ENCODE results near the gene CHMP6. TPM values are rescaled to one million over a fixed set of nuclear protein-coding genes. Genes with fewer than 3 reads are reported as not detected.

Gene CHMP6
- 7.3 and 15.9 TPM in 2 replicates for total RNA-seq

DNA sequence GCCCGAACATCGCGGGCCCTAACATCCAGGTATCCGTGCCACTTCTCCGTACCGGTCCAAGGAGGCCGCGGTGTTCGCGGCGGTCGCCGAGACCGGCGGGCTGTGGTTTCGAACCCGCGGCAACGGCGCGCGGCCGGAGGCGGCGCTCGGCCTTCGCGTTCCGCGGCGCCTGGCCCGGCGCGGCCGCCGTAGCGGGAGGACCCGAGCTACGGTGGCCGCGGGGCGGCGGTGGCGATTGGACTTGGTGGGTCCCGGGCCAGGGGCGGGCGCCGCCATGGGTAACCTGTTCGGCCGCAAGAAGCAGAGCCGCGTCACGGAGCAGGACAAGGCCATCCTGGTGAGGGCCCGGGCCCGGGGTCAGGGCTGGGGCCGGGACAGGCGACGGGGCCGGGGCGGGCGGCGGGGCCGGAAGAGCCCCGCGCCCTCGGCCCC lies at the start of gene CHMP6:
Gene CHMP6, plus strand, starts transcription at position 197 of the 432 bp plus-strand sequence. Its CDS starts 78 bp downstream, at position 275.

DNA sequence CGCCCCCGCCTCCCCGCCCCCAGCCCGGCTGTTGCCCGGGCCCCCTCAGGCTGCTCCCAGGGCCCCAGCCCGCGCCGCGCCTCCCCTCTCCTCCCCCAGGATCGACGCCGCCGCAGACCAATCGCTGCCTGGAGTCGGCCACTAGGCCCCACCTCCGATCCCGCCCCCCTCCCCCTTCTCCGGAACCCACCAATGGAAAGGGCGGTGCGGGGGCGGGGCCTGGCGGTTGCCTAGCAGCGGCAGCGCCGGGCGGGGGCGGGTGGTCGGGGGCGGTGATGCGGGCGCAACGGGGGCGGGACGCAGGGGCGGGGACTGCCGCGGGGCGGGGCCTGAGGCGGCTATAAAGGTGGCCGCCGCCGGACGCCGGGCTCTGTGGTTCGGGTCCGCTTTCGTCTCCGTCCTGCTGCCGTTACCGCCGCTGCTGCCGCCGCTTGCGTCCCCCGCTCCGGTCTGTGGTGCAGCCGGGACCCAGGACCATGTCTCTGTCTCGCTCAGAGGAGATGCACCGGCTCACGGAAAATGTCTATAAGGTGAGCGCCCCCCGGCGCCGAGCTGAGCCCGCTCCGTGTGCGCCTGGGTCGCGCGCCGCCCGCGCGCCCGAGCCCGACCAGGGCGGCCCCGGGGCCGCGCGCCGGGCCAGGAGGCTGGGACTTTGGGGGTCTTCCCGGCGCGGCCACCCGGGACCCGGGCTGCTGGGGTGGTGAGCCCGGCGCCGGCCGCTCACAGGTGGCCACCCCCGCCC lies 43.3 kb downstream of the CHMP6 start, which contains the start of gene BAIAP2:
Gene BAIAP2, plus strand, starts transcription at position 373 of the 742 bp plus-strand sequence. Its CDS starts 104 bp downstream, at position 477.

Other genes starting within 250 kb of the CHMP6 start
- gene BAIAP2, start 43.3 kb downstream of the CHMP6 start, total RNA-seq, result 6.8 and 12.8 TPM in 2 replicates
- not detected in 2 replicates for gene PVALEF, start 173.7 kb downstream of the CHMP6 start, total RNA-seq
- 0.19 and 0.56 TPM in 2 replicates for gene AATK, start 174.4 kb downstream of the CHMP6 start, total RNA-seq
- 11.6 and 17.8 TPM in 2 replicates for gene CEP131, start 231.1 kb downstream of the CHMP6 start, total RNA-seq
- gene TEPSIN, start 247.2 kb downstream of the CHMP6 start, total RNA-seq, result 8.8 and 12.4 TPM in 2 replicates
- gene NDUFAF8, start 247.5 kb downstream of the CHMP6 start, total RNA-seq, result 36.9 and 39.7 TPM in 2 replicates